OCI-LY7 (cell line): ENCODE measurements around the gene KRTAP20-1.

ENCODE experiments used
- EZH2phosphoT487 ChIP-seq: fragments of 200-600 bp; sonication (generic); IDR thresholded peaks from 2 replicates; pipeline ENCODE4 v1.6.1; 2018; ENCODE audit warnings: low read depth, borderline replicate concordance, mild to moderate bottlenecking, mixed run types, antibody characterized with exemption, low read length, moderate library complexity, mixed read lengths
- TF ChIP-seq, protein P1 (sequence below): fragments of 200-600 bp; sonication (generic); conservative IDR thresholded peaks from 2 replicates; pipeline ENCODE4 v1.5.1; 2014; ENCODE audit warnings: mild to moderate bottlenecking, antibody characterized with exemption, low read length, moderate library complexity, mixed read lengths

DNA sequence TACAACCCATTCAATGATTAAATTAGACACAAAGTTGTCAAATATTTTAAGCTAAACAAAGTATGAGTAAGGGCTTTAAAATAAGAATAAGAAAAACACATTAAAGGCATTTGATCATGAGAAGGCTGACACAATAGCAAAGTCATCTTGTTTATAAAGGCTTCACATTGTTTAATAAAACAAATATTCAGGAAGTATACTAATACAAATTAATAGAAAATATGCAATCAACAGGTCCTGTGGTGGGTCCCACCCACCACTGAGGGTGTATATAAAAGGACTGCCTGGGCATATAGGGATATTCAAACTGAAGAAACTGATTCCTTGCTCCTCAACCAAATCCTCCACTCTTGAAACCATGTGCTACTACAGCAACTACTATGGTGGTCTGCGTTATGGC lies 18.7 kb downstream of the KRTAP20-1 start, which contains the start of gene KRTAP20-2:
- TF ChIP-seq, protein P1, sequence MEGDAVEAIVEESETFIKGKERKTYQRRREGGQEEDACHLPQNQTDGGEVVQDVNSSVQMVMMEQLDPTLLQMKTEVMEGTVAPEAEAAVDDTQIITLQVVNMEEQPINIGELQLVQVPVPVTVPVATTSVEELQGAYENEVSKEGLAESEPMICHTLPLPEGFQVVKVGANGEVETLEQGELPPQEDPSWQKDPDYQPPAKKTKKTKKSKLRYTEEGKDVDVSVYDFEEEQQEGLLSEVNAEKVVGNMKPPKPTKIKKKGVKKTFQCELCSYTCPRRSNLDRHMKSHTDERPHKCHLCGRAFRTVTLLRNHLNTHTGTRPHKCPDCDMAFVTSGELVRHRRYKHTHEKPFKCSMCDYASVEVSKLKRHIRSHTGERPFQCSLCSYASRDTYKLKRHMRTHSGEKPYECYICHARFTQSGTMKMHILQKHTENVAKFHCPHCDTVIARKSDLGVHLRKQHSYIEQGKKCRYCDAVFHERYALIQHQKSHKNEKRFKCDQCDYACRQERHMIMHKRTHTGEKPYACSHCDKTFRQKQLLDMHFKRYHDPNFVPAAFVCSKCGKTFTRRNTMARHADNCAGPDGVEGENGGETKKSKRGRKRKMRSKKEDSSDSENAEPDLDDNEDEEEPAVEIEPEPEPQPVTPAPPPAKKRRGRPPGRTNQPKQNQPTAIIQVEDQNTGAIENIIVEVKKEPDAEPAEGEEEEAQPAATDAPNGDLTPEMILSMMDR, result no peak
- TF ChIP-seq EZH2phosphoT487, result no peak
